BLaER1 (cell line): ENCODE measurements around the gene PRKAR2A.
"Not testable (repeated sequence)": the region's sequence is repeated elsewhere in the genome, so short reads cannot be mapped to it uniquely, and the experiment has no call there.

Experiments
- H3K27ac ChIP-seq: shearing (Covaris generic); formaldehyde crosslinking; 2 replicates; pipeline ENCODE4 v1.8.1; 2022
- H3K27me3 ChIP-seq: shearing (Covaris generic); formaldehyde crosslinking; 2 replicates; pipeline ENCODE4 v1.8.1; 2022
- H3K36me3 ChIP-seq: shearing (Covaris generic); formaldehyde crosslinking; 2 replicates; pipeline ENCODE4 v1.8.1; 2022
- H3K4me1 ChIP-seq: shearing (Covaris generic); formaldehyde crosslinking; 2 replicates; pipeline ENCODE4 v1.8.1; 2022
- H3K4me2 ChIP-seq: shearing (Covaris generic); formaldehyde crosslinking; 2 replicates; pipeline ENCODE4 v1.8.1; 2022
- H3K4me3 ChIP-seq: shearing (Covaris generic); formaldehyde crosslinking; 2 replicates; pipeline ENCODE4 v1.8.1; 2022
- H3K9ac ChIP-seq: shearing (Covaris generic); formaldehyde crosslinking; 2 replicates; pipeline ENCODE4 v1.8.1; 2022
- H3K9me3 ChIP-seq: shearing (Covaris generic); formaldehyde crosslinking; 2 replicates; pipeline ENCODE4 v1.8.1; 2022
- H4K20me1 ChIP-seq: shearing (Covaris generic); formaldehyde crosslinking; 2 replicates; pipeline ENCODE4 v1.8.1; 2022
- Cebpa-rat ChIP-seq: shearing (Covaris generic); IDR thresholded peaks from 2 replicates; pipeline ENCODE4 v1.8.1; 2022

Gene PRKAR2A

DNA sequence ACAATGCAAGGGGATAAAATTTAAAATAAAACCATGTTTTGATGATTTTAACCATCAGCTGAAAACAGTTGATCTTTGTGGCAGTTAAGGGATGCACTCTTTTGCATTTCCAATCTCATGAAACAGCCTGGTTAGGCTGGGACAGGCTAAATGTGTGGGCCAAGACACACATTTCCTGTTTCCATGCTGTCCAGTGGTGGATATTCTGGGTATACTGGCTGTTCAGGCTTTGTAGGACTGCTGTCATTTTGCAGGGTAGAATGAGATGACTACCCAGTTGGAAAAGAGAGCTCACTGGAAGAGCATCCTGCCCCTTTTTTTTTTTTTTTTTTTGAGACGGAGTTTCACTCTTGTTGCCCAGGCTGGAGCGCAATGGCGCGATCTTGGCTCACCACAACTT, 88.6 kb downstream of the PRKAR2A start:
- TF ChIP-seq Cebpa-rat = no peak
- H3K36me3 ChIP-seq = peaks cover 42% of the 10 kb centered on the region
- H3K27ac ChIP-seq = no peak overlapping the region

GRCh38 chr3:48756640-48757039, 91.0 kb downstream of the PRKAR2A start:
- TF ChIP-seq Cebpa-rat = no peak
- Histone ChIP-seq H3K4me2 (no peak overlapping the region), H4K20me1 (no peaks in the 10 kb centered on the region), H3K9me3 (no peaks in the 10 kb centered on the region), H3K27me3 (no peaks in the 10 kb centered on the region), H3K9ac (no peak overlapping the region), H3K27ac (no peak overlapping the region), H3K4me1 (peaks cover 6% of the 10 kb centered on the region), H3K36me3 (peaks cover 45% of the 10 kb centered on the region), H3K4me3 (no peak overlapping the region)

More for the DNA sequence above, 88.6 kb downstream of the PRKAR2A start:
- Histone ChIP-seq H3K4me2 (no peak overlapping the region), H3K9ac (no peak overlapping the region), H3K9me3 (no peaks in the 10 kb centered on the region), H3K4me3 (no peak overlapping the region), H3K4me1 (peaks cover 6% of the 10 kb centered on the region), H3K27me3 (no peaks in the 10 kb centered on the region), H4K20me1 (no peaks in the 10 kb centered on the region)

DNA sequence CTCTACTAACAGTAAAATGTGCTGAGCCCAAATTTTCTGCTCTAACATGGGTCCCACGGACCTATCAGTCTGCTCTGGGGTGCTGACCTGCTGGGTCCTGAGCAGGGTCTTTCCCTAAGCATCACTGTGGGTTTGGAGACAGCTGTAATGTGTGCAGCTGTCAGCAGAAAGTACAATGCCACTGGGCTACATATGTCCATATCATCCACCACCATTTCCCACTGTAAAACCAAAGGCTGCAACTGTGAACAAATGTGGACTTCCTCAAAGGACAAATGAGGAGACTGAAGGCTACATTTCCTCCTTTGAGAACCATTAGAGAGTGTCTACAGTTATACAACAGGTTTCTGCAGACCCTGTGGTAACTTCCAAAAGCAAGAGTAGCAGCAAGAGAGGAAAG, 96.8 kb downstream of the PRKAR2A start:
- Histone ChIP-seq H3K27me3 (no peaks in the 10 kb centered on the region), H3K9ac (no peak overlapping the region), H3K27ac (no peak overlapping the region), H3K36me3 (peaks cover 48% of the 10 kb centered on the region), H4K20me1 (no peaks in the 10 kb centered on the region), H3K9me3 (no peaks in the 10 kb centered on the region), H3K4me1 (peaks cover 6% of the 10 kb centered on the region), H3K4me3 (no peak overlapping the region), H3K4me2 (no peak overlapping the region)
- TF ChIP-seq Cebpa-rat = no peak

DNA sequence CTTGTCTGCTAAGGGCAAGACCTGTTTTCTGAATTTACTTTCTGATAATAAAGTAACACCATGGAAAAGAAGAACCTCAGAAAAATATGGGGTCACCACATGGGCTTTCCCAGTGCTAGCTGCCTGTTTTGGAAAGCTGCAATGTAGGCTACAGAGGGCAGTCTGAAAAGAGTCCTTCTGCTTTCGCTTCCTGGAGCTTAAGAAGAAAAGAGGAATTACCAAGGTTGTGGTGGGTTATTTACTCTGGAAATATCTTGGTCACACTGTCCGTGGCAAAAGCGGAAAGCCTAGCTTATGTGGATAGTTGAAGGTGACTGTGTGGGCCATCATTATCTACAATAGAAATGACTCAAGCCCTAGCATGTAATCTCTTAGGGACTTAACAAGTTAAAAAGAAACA, 98.9 kb downstream of the PRKAR2A start:
- H3K4me3 ChIP-seq = no peak overlapping the region
- no peak for TF ChIP-seq Cebpa-rat
- H3K9ac ChIP-seq = no peak overlapping the region
- H4K20me1 ChIP-seq = no peaks in the 10 kb centered on the region
- peaks cover 51% of the 10 kb centered on the region for H3K36me3 ChIP-seq
- no peak overlapping the region for H3K4me2 ChIP-seq
- no peaks in the 10 kb centered on the region for H3K9me3 ChIP-seq
- H3K4me1 ChIP-seq = no peaks in the 10 kb centered on the region
- H3K27me3 ChIP-seq = no peaks in the 10 kb centered on the region
- H3K27ac ChIP-seq = no peak overlapping the region

- no peaks in the 10 kb centered on the region for H3K27me3 ChIP-seq
- H4K20me1 ChIP-seq = no peaks in the 10 kb centered on the region
- no peak for TF ChIP-seq Cebpa-rat
- H3K4me3 ChIP-seq = no peak overlapping the region
- no peak overlapping the region for H3K9ac ChIP-seq
- H3K9me3 ChIP-seq = no peaks in the 10 kb centered on the region
- H3K36me3 ChIP-seq = peaks cover 46% of the 10 kb centered on the region
- no peaks in the 10 kb centered on the region for H3K4me1 ChIP-seq
- no peak overlapping the region for H3K4me2 ChIP-seq
- H3K27ac ChIP-seq = no peak overlapping the region
These were observed 100.0 kb downstream of the PRKAR2A start for GRCh38 chr3:48747706-48748105.

- Histone ChIP-seq H3K27me3 (no peaks in the 10 kb centered on the region), H4K20me1 (no peaks in the 10 kb centered on the region), H3K36me3 (peaks cover 45% of the 10 kb centered on the region), H3K9me3 (no peaks in the 10 kb centered on the region), H3K9ac (no peak overlapping the region), H3K4me3 (no peak overlapping the region), H3K4me1 (no peaks in the 10 kb centered on the region), H3K27ac (no peak overlapping the region), H3K4me2 (no peak overlapping the region)
- no peak for TF ChIP-seq Cebpa-rat
These were observed 100.6 kb downstream of the PRKAR2A start for GRCh38 chr3:48747015-48747615.

DNA sequence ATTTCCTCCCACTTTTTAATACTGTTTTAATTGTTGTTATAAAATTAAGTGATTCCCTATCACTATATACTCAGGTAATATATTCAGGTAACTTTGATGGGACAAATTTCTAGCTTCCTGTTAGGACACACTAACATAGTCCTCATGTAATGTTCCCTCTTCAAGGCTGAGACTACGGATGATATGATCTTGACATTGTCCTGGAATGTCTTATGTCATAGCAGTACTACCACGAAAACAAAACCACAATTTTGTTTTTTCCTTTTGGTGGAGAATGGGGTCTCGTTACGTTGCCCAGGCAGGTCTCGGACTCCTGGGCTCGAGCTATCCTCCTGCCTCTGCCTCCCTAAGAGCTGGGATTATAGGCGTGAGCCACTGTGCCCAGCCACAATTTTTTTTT, 103.9 kb downstream of the PRKAR2A start:
- Histone ChIP-seq H3K27me3 (no peaks in the 10 kb centered on the region), H3K9me3 (no peaks in the 10 kb centered on the region), H3K9ac (no peak overlapping the region), H3K27ac (no peak overlapping the region), H3K4me2 (no peak overlapping the region), H3K36me3 (peaks cover 25% of the 10 kb centered on the region), H3K4me3 (no peak overlapping the region), H3K4me1 (peaks cover 9% of the 10 kb centered on the region), H4K20me1 (no peaks in the 10 kb centered on the region)
- TF ChIP-seq Cebpa-rat = no peak

DNA sequence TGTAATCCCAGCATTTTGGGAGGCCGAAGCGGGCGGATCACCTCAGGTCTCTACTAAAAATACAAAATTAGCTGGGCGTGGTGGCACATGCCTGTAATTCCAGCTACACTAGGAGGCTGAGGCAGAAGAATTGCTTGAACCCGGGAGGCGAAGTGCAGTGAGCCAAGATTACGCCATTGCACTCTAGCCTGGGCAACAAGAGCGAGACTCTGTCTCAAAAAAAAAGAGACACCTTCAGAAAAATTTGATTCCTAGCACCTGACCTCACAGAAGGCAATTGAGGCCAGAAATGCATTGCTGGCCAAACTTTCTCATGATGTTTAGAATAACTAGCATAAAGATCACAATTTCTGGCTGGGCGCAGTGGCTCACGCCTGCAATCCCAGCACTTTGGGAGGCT, 106.4 kb downstream of the PRKAR2A start:
- H3K4me2 ChIP-seq, H3K27ac ChIP-seq, H3K27me3 ChIP-seq, H3K4me1 ChIP-seq, H3K9me3 ChIP-seq, H3K4me3 ChIP-seq, H3K9ac ChIP-seq, H4K20me1 ChIP-seq: not testable (repeated sequence)
- H3K36me3 ChIP-seq = peaks cover 11% of the 10 kb centered on the region; the same call in 1 of the 2 replicates

GRCh38 chr3:48739955-48740823, 107.5 kb downstream of the PRKAR2A start:
- TF ChIP-seq Cebpa-rat = no peak
- H3K27me3 ChIP-seq = no peaks in the 10 kb centered on the region
- H3K9me3 ChIP-seq = no peaks in the 10 kb centered on the region
- no peak overlapping the region for H3K27ac ChIP-seq
- peaks cover 14% of the 10 kb centered on the region for H3K4me1 ChIP-seq
- peak overlapping the region; percentile 42 for H3K4me2 ChIP-seq
- H4K20me1 ChIP-seq = no peaks in the 10 kb centered on the region
- H3K4me3 ChIP-seq = no peak overlapping the region
- H3K36me3 ChIP-seq = 0 out of 2 replicates have a peak, but pooled peaks cover 1% of the 10 kb centered on the region
- H3K9ac ChIP-seq = no peak overlapping the region

DNA sequence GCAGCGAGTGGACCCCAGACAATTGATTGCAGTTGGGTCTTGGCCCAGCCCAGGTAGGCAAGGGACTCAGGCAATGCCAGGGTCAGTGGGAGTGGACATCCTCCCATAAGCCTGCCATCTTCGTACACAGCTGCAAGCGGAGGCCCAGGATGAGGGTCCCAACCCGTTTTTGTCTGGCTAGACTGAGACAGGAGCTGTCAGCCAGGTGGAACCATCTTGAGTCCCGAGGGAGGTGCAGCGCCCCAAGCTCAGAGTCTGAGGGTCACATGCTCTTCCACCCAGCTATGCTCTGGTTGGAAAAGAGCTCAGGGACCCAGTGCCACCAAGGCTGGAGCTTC, 108.1 kb downstream of the PRKAR2A start:
- H3K9me3 ChIP-seq = no peaks in the 10 kb centered on the region
- no peak for TF ChIP-seq Cebpa-rat
- no peaks in the 10 kb centered on the region for H3K36me3 ChIP-seq
- H3K4me3 ChIP-seq = no peak overlapping the region
- H3K27ac ChIP-seq = no peak overlapping the region
- no peaks in the 10 kb centered on the region for H4K20me1 ChIP-seq
- peaks cover 14% of the 10 kb centered on the region for H3K4me1 ChIP-seq
- H3K4me2 ChIP-seq = peak overlapping the region; percentile 42
- H3K27me3 ChIP-seq = no peaks in the 10 kb centered on the region
- H3K9ac ChIP-seq = no peak overlapping the region
